ENCODE measurements around the gene GASK1A.

Gene GASK1A

GRCh38 chr3:43071313-43071893 lies 92.3 kb downstream of the GASK1A start:
- no peaks in the 10 kb centered on the region for H3K4me1 ChIP-seq
- no peaks in the 10 kb centered on the region for H3K36me3 ChIP-seq
- H3K9ac ChIP-seq = no peak overlapping the region
- no peaks in the 10 kb centered on the region for H4K20me1 ChIP-seq
- no peak overlapping the region for H3K4me2 ChIP-seq
- H3K27ac ChIP-seq = no peak overlapping the region
- H3K4me3 ChIP-seq = no peak overlapping the region
- H3K9me3 ChIP-seq (replicated peaks in 1 of 11) = 0 out of 22 replicates have a peak, but pooled peaks cover 0 to 6% (median 0%) of the 10 kb centered on the region in 11 experiments
- no peak for TF ChIP-seq Cebpa-rat (IDR thresholded peaks at IDR 0.05)
- no peaks in the 10 kb centered on the region for H3K27me3 ChIP-seq

- H3K4me1 ChIP-seq = no peaks in the 10 kb centered on the region
- H3K27ac ChIP-seq = no peak overlapping the region
- H3K36me3 ChIP-seq = 0 out of 22 replicates have a peak, but pooled peaks cover 0 to 4% (median 0%) of the 10 kb centered on the region in 11 experiments
- no peaks in the 10 kb centered on the region for H4K20me1 ChIP-seq
- no peak overlapping the region for H3K4me2 ChIP-seq
- H3K9ac ChIP-seq = no peak overlapping the region
- 0 out of 22 replicates have a peak, but pooled peaks cover 0 to 6% (median 0%) of the 10 kb centered on the region in 11 experiments for H3K9me3 ChIP-seq (replicated peaks in 1 of 11)
- no peak for TF ChIP-seq Cebpa-rat (IDR thresholded peaks at IDR 0.05)
- H3K27me3 ChIP-seq = no peaks in the 10 kb centered on the region
- no peak overlapping the region for H3K4me3 ChIP-seq
These were observed 93.2 kb downstream of the GASK1A start for GRCh38 chr3:43072361-43072760.

- no peaks in the 10 kb centered on the region for H3K4me1 ChIP-seq
- no peaks in the 10 kb centered on the region for H3K27me3 ChIP-seq
- no peak overlapping the region for H3K4me3 ChIP-seq
- no peak overlapping the region for H3K9ac ChIP-seq
- TF ChIP-seq Cebpa-rat (IDR thresholded peaks at IDR 0.05) = no peak
- H3K27ac ChIP-seq = no peak overlapping the region
- H3K36me3 ChIP-seq = peaks cover 0 to 12% (median 4%) of the 10 kb centered on the region in 11 experiments; a peak in 4 of 22 replicates
- no peak overlapping the region for H3K4me2 ChIP-seq
- 0 out of 22 replicates have a peak, but pooled peaks cover 0 to 6% (median 0%) of the 10 kb centered on the region in 11 experiments for H3K9me3 ChIP-seq (replicated peaks in 1 of 11)
- H4K20me1 ChIP-seq = no peaks in the 10 kb centered on the region
These were observed 94.2 kb downstream of the GASK1A start for GRCh38 chr3:43073116-43073835.

- Histone ChIP-seq H3K27ac (no peak overlapping the region), H3K27me3 (no peaks in the 10 kb centered on the region), H3K36me3 (peaks cover 0 to 14% (median 10%) of the 10 kb centered on the region in 11 experiments; a peak in 11 of 22 replicates), H3K4me3 (no peak overlapping the region), H4K20me1 (no peaks in the 10 kb centered on the region), H3K9me3 (replicated peaks in 1 of 11) (0 out of 22 replicates have a peak, but pooled peaks cover 0 to 6% (median 0%) of the 10 kb centered on the region in 11 experiments), H3K4me1 (no peaks in the 10 kb centered on the region), H3K9ac (no peak overlapping the region), H3K4me2 (no peak overlapping the region)
- no peak for TF ChIP-seq Cebpa-rat (IDR thresholded peaks at IDR 0.05)
These were observed 94.7 kb downstream of the GASK1A start for GRCh38 chr3:43073836-43074220.

- Histone ChIP-seq H3K9me3 (replicated peaks in 1 of 11) (0 out of 22 replicates have a peak, but pooled peaks cover 0 to 6% (median 0%) of the 10 kb centered on the region in 11 experiments), H3K4me2 (no peak overlapping the region), H3K9ac (no peak overlapping the region), H3K27ac (no peak overlapping the region), H3K27me3 (no peaks in the 10 kb centered on the region), H3K36me3 (peaks cover 6 to 20% (median 16%) of the 10 kb centered on the region in 11 experiments; a peak in 20 of 22 replicates), H3K4me1 (no peaks in the 10 kb centered on the region), H3K4me3 (no peak overlapping the region), H4K20me1 (no peaks in the 10 kb centered on the region)
- no peak for TF ChIP-seq Cebpa-rat (IDR thresholded peaks at IDR 0.05)
These were observed 95.4 kb downstream of the GASK1A start for GRCh38 chr3:43074482-43074881.

GRCh38 chr3:43074901-43075689 lies 96.0 kb downstream of the GASK1A start:
- TF ChIP-seq Cebpa-rat (IDR thresholded peaks at IDR 0.05) = no peak
- H3K4me1 ChIP-seq = no peaks in the 10 kb centered on the region
- peaks cover 12 to 26% (median 22%) of the 10 kb centered on the region in 11 experiments for H3K36me3 ChIP-seq
- no peak overlapping the region for H3K27ac ChIP-seq
- H3K27me3 ChIP-seq = no peaks in the 10 kb centered on the region
- H3K9ac ChIP-seq = no peak overlapping the region
- H3K4me3 ChIP-seq = no peak overlapping the region
- H3K9me3 ChIP-seq (replicated peaks in 1 of 11) = peaks cover 0 to 6% (median 0%) of the 10 kb centered on the region in 11 experiments; a peak in 1 of 22 replicates
- no peak overlapping the region for H3K4me2 ChIP-seq
- H4K20me1 ChIP-seq = no peaks in the 10 kb centered on the region

GRCh38 chr3:43075904-43076661 lies 97.0 kb downstream of the GASK1A start:
- Histone ChIP-seq H3K27ac (no peak overlapping the region), H3K9ac (no peak overlapping the region), H3K9me3 (replicated peaks in 1 of 11) (peaks cover 0 to 5% (median 0%) of the 10 kb centered on the region in 11 experiments; a peak in 1 of 22 replicates), H4K20me1 (no peaks in the 10 kb centered on the region), H3K36me3 (peaks cover 22 to 36% (median 32%) of the 10 kb centered on the region in 11 experiments), H3K4me2 (no peak overlapping the region), H3K4me1 (no peaks in the 10 kb centered on the region), H3K4me3 (no peak overlapping the region), H3K27me3 (no peaks in the 10 kb centered on the region)
- TF ChIP-seq Cebpa-rat (IDR thresholded peaks at IDR 0.05) = no peak

GRCh38 chr3:43076857-43077256 lies 97.7 kb downstream of the GASK1A start:
- Histone ChIP-seq H3K9ac (no peak overlapping the region), H3K4me1 (no peaks in the 10 kb centered on the region), H3K36me3 (peaks cover 26 to 44% (median 37%) of the 10 kb centered on the region in 11 experiments), H4K20me1 (peaks cover 0 to 3% (median 0%) of the 10 kb centered on the region in 11 experiments; a peak in 1 of 22 replicates), H3K4me2 (no peak overlapping the region), H3K9me3 (replicated peaks in 1 of 11) (peaks cover 0 to 7% (median 0%) of the 10 kb centered on the region in 11 experiments; a peak in 1 of 22 replicates), H3K27me3 (no peaks in the 10 kb centered on the region), H3K27ac (no peak overlapping the region), H3K4me3 (no peak overlapping the region)
- TF ChIP-seq Cebpa-rat (IDR thresholded peaks at IDR 0.05) = no peak

Data from BLaER1 treated with 17β-estradiol and CSF1 and Interleukin-3, amounts not matched to agents 10 nM and 100 nM (cell line).